GM19467 (cell line): ENCODE results near the gene SLC24A4.
A peak's percentile ranks its signal among the peaks of the same experiment; 100 is the strongest.

ENCODE experiments used
- ATAC-seq: cut with Tn5 transposase; IDR thresholded peaks from one replicate; pipeline ENCODE4 v1.9.1; 2021; ENCODE audit warnings: mild to moderate bottlenecking, moderate library complexity; ENCODE audit not compliant: unreplicated experiment

The SLC24A4 gene

DNA sequence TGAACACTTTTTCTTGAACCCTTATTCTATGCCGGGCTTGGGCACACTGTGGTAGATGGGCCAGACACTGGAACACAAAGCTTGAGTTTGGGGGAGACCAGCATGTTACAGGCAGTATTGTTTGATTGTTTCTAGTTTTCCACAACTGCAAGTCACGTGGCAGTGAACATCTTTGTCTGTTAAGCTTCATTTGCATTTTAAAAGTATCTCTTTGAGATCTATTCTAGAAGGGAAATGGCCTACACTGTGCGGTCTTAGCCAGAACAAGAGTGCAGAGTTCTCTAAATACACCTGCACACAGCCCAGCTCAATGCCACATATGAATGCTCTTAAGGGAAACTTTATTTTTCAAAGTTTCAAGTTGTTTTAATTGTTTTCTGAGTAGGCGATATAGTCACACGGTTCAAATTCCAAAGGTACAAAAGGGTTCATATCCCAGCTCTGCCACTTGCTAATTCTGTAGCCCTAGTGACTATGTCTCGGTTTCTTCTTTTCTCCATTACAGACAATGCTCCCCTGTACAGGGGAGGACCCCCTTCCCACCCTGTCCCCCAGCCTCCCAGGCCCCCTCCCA is 215.5 kb downstream of the SLC24A4 start:
- peak; percentile 70 for ATAC-seq

DNA sequence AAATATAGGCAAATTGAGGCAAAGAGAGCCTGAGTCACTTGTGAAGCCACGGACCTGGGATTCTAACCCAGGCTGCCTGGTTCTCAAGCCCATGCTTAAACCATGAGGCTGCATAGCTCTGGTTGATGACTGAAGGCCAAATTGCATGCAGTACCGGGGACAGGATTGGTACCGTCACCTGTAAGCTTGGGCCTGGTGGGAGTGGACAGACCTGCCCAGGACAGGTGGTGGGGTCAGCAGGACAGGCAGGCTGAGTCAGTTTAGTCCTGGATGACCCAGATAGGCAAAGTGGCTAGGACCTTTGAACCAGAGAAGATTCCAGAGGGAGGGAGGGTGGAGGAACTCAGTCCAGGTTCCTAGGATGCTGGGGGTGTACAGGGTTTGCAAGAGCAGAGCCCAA is 216.5 kb downstream of the SLC24A4 start:
- no peak for ATAC-seq

DNA sequence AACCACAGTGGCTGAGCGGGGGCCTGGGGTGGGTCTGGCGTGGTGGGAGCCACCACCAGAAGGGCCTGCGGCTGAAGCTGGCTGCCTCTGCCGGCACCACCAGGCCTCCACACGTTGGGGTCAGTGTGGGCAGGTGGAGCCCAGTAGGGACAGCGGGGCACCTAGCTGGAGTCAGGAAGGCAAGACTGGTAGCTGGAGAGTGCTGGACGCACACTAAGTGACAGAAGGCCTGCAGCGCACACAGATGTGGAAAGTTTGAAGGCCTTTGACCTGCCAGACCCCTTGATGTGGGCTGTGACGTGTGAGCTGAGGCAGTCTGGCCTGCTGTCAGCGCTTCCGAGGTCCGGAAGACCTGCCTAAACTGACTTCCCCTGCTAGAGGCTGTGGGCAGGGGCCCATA is 216.9 kb downstream of the SLC24A4 start:
- ATAC-seq = no peak

GRCh38 chr14:92540472-92541048 is 217.6 kb downstream of the SLC24A4 start:
- ATAC-seq = no peak

- no peak for ATAC-seq
Observed at GRCh38 chr14:92542766-92543554, 220.0 kb downstream of the SLC24A4 start.

- ATAC-seq = no peak
Observed at GRCh38 chr14:92544051-92544720, 221.2 kb downstream of the SLC24A4 start.

GRCh38 chr14:92546347-92547053 is 223.5 kb downstream of the SLC24A4 start:
- no peak for ATAC-seq

GRCh38 chr14:92549105-92549858 is 226.3 kb downstream of the SLC24A4 start:
- ATAC-seq = no peak

GRCh38 chr14:92549859-92550230 is 226.9 kb downstream of the SLC24A4 start:
- ATAC-seq = no peak
